Smooth muscle cell (in vitro differentiated cells): Measurements from ENCODE around the gene OSBP. TPM values are rescaled to one million over a fixed set of nuclear protein-coding genes. Genes with fewer than 3 reads are reported as not detected.

ENCODE experiments used
- DNase-seq: peaks from one replicate; lab custom pipeline; 2025; ENCODE audit not compliant: unreplicated experiment; lab: John Stamatoyannopoulos, UW
- H2AFZ ChIP-seq: fragments of 200-600 bp; sonication (generic); 2 replicates; pipeline ENCODE4 v1.6.0; 2016; ENCODE audit warnings: antibody characterized with exemption, low read depth, mild to moderate bottlenecking
- H3F3A ChIP-seq: fragments of 200-600 bp; sonication (generic); 2 replicates; pipeline ENCODE4 v1.6.0; 2017; ENCODE audit warnings: antibody characterized with exemption, low read depth
- H3K27ac ChIP-seq: fragments of 200-600 bp; sonication (generic); 2 replicates; pipeline ENCODE4 v1.5.1; 2016; ENCODE audit warnings: low read depth, mild to moderate bottlenecking
- H3K27me3 ChIP-seq: fragments of 200-600 bp; sonication (generic); 2 replicates; pipeline ENCODE4 v1.6.1; 2016; ENCODE audit warnings: low read depth, mild to moderate bottlenecking
- H3K36me3 ChIP-seq: fragments of 200-600 bp; sonication (generic); 2 replicates; pipeline ENCODE4 v1.5.1; 2016; ENCODE audit warnings: low read depth
- H3K4me1 ChIP-seq: fragments of 200-600 bp; sonication (generic); 2 replicates; pipeline ENCODE4 v1.5.1; 2016; ENCODE audit warnings: low read depth
- H3K4me2 ChIP-seq: fragments of 200-600 bp; sonication (generic); 2 replicates; pipeline ENCODE4 v1.6.0; 2016; ENCODE audit warnings: mild to moderate bottlenecking
- H3K4me3 ChIP-seq: fragments of 200-600 bp; sonication (generic); 2 replicates; pipeline ENCODE4 v1.5.1; 2016; ENCODE audit warnings: mild to moderate bottlenecking
- H3K79me2 ChIP-seq: fragments of 200-600 bp; sonication (generic); 2 replicates; pipeline ENCODE4 v1.6.0; 2016; ENCODE audit warnings: low read depth, mild to moderate bottlenecking
- H3K9ac ChIP-seq: fragments of 200-600 bp; sonication (generic); 2 replicates; pipeline ENCODE4 v1.6.0; 2016; ENCODE audit warnings: low read depth
- H3K9me3 ChIP-seq: fragments of 200-600 bp; sonication (generic); replicated peaks from 2 replicates; pipeline ENCODE4 v1.5.1; 2016; ENCODE audit warnings: low read depth
- H4K20me1 ChIP-seq: fragments of 200-600 bp; sonication (generic); 2 replicates; pipeline ENCODE4 v1.6.0; 2016; ENCODE audit warnings: low read depth
- WGBS: methylation state at CpG from one replicate; pipeline ENCODE4 v1.1.7; 2016; ENCODE audit warnings: low lambda C conversion rate; 5-methylcytosine and 5-hydroxymethylcytosine counted together
- polyA plus RNA-seq: library from polyadenylated mRNA; unstranded; fragments of >200 nt; fragmentation: Nextera tagmentation; extraction: Ambion mirVana; gene quantifications from 2 replicates; pipeline ENCODE4 v1.2.1, GENCODE V29; 2016
- total RNA-seq: library from RNA; depleted of rRNA; stranded (reverse); fragments of >200 nt; gene quantifications from 2 replicates; pipeline ENCODE4 v1.2.3, GENCODE V29; 2014
- TF ChIP-seq, protein P1 (sequence below): fragments of 200-600 bp; sonication (generic); IDR thresholded peaks from 2 replicates; pipeline ENCODE4 v1.5.1; 2017; ENCODE audit warnings: borderline replicate concordance, mild to moderate bottlenecking, antibody characterized with exemption; ENCODE audit not compliant: insufficient read depth, poor library complexity, severe bottlenecking

The OSBP gene
- total and polyA plus RNA-seq, 2 experiments from 2014 or later, result 35.9 to 40.0 TPM

DNA sequence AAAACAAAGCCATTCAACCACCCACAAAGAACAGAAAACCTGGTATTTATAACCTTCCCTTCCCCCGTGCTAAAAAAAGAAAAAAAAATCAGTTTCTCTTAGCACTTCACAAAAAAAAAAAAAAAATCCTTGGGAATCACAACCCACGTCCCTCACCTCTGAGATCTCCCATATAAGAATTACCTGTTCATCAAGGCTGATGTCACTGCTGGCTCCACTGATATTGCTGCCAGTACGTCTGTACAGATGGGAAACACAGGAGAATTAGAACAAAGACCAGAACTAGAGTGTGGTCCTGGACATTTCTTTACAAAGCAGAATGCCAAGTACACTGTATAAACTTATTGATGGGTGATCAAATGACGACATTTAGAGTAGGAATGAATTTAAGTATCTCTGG lies 14.9 kb downstream of the OSBP start:
- Histone ChIP-seq H3K4me2 (no peak overlapping the region), H3K36me3 (peaks cover 35% of the 10 kb centered on the region), H3K9me3 (no peaks in the 10 kb centered on the region), H3K27ac (no peak overlapping the region), H3K27me3 (no peaks in the 10 kb centered on the region), H2AFZ (no peak overlapping the region), H3K4me3 (no peak overlapping the region), H3K79me2 (peaks cover 25% of the 10 kb centered on the region), H4K20me1 (peaks cover 57% of the 10 kb centered on the region), H3K4me1 (no peaks in the 10 kb centered on the region), H3F3A (no peaks in the 10 kb centered on the region), H3K9ac (no peak overlapping the region)
- DNase-seq, result no peak
- 94% methylated on average over 4 of the region's 4 CpGs for WGBS
- TF ChIP-seq, protein P1, sequence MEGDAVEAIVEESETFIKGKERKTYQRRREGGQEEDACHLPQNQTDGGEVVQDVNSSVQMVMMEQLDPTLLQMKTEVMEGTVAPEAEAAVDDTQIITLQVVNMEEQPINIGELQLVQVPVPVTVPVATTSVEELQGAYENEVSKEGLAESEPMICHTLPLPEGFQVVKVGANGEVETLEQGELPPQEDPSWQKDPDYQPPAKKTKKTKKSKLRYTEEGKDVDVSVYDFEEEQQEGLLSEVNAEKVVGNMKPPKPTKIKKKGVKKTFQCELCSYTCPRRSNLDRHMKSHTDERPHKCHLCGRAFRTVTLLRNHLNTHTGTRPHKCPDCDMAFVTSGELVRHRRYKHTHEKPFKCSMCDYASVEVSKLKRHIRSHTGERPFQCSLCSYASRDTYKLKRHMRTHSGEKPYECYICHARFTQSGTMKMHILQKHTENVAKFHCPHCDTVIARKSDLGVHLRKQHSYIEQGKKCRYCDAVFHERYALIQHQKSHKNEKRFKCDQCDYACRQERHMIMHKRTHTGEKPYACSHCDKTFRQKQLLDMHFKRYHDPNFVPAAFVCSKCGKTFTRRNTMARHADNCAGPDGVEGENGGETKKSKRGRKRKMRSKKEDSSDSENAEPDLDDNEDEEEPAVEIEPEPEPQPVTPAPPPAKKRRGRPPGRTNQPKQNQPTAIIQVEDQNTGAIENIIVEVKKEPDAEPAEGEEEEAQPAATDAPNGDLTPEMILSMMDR, result no peak

DNA sequence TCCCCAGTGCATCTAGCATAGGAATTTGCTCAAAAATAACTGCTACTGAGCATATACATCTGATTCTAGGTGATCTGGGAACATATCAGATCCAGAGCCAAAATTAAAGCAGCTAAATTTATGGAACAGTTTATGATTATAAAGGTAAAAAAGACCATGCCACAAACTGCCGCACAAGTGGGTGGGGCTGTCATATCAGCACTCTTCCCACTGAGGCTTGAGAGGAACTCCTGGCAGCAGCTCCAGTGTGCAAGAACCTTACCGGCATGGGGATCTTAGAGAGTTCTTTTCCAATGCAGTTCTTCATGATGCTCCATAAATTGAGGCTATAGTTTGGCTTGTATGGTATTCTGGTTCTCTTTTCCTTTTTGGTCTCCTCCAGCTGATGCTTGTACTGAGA lies 15.3 kb downstream of the OSBP start:
- no peak for DNase-seq
- H3K4me2 ChIP-seq, result no peak overlapping the region
- no peak overlapping the region for H2AFZ ChIP-seq
- H3K4me1 ChIP-seq, result no peaks in the 10 kb centered on the region
- 98% methylated on average over 2 of the region's 2 CpGs for WGBS
- no peaks in the 10 kb centered on the region for H3K27me3 ChIP-seq
- TF ChIP-seq, protein P1, result no peak
- peaks cover 32% of the 10 kb centered on the region for H3K36me3 ChIP-seq
- H4K20me1 ChIP-seq, result peaks cover 57% of the 10 kb centered on the region
- H3K9ac ChIP-seq, result no peak overlapping the region
- no peaks in the 10 kb centered on the region for H3F3A ChIP-seq
- H3K9me3 ChIP-seq, result no peaks in the 10 kb centered on the region
- H3K79me2 ChIP-seq, result peaks cover 21% of the 10 kb centered on the region
- no peak overlapping the region for H3K27ac ChIP-seq
- H3K4me3 ChIP-seq, result no peak overlapping the region

DNA sequence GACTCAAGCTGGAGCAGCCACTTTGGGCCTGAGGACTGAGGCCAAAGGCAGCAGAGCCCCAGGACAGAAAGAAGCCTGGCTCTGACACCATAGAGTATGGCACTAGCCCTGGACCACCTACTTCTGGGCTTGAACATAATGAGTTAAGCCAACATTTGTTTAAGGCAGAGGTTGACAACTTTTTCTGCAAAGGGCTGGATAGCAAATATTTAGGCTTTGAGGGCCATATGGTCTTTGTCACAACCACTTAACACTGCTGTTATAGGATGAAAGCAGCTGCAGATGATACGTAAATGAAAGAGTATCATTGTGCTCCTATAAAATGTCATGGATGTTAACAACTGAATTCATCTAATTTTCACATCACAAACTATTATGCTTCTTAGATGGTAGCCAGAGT lies 16.6 kb downstream of the OSBP start:
- peaks cover 48% of the 10 kb centered on the region for H4K20me1 ChIP-seq
- 55% methylated on average over 1 of the region's 1 CpG for WGBS
- H3K36me3 ChIP-seq, result peaks cover 42% of the 10 kb centered on the region

DNA sequence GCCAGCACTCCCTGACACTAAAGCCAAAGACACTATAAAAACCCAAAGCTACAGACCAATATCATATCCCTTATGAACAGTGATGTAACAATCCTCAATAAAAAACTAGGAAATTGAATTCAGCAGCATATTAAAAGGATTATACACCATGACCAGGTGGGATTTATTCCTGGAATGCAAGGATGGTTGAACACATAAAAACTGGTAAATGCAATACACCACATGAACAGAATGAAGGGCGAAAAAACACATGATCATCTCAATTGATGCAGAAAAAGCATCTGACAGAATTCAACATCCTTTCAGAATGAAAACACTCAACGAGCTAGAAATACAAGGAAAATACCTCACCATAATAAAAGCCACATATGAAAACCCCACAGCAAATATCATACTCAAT lies 31.3 kb downstream of the OSBP start:
- 96% methylated on average over 2 of the region's 2 CpGs for WGBS
- no peak overlapping the region for H2AFZ ChIP-seq
- no peaks in the 10 kb centered on the region for H3K27me3 ChIP-seq
- no peak for DNase-seq
- H4K20me1 ChIP-seq, result peaks cover 13% of the 10 kb centered on the region
- no peak overlapping the region for H3K9ac ChIP-seq
- TF ChIP-seq, protein P1, result no peak
- no peak overlapping the region for H3K4me2 ChIP-seq
- H3K27ac ChIP-seq, result no peak overlapping the region
- no peak overlapping the region for H3K4me3 ChIP-seq
- H3K9me3 ChIP-seq, result no peaks in the 10 kb centered on the region
- peaks cover 27% of the 10 kb centered on the region for H3K79me2 ChIP-seq
- H3K36me3 ChIP-seq, result peaks cover 29% of the 10 kb centered on the region
- no peaks in the 10 kb centered on the region for H3F3A ChIP-seq
- H3K4me1 ChIP-seq, result no peaks in the 10 kb centered on the region

More for the DNA sequence above, 16.6 kb downstream of the OSBP start:
- H3K9me3 ChIP-seq, result no peaks in the 10 kb centered on the region
- no peaks in the 10 kb centered on the region for H3F3A ChIP-seq
- peaks cover 9% of the 10 kb centered on the region for H3K79me2 ChIP-seq
- DNase-seq, result no peak
- no peak overlapping the region for H3K4me2 ChIP-seq
- H3K4me3 ChIP-seq, result no peak overlapping the region
- no peak overlapping the region for H3K9ac ChIP-seq
- no peaks in the 10 kb centered on the region for H3K4me1 ChIP-seq
- no peak overlapping the region for H3K27ac ChIP-seq
- no peaks in the 10 kb centered on the region for H3K27me3 ChIP-seq
- TF ChIP-seq, protein P1, result no peak
- no peak overlapping the region for H2AFZ ChIP-seq
